RKO (cell line): ENCODE data around the gene HTRA3.

Experiments
- DNase-seq: peaks from one replicate; pipeline ENCODE4 v3.0.0-alpha.2; 2016; ENCODE audit warnings: low spot score

Gene HTRA3

DNA sequence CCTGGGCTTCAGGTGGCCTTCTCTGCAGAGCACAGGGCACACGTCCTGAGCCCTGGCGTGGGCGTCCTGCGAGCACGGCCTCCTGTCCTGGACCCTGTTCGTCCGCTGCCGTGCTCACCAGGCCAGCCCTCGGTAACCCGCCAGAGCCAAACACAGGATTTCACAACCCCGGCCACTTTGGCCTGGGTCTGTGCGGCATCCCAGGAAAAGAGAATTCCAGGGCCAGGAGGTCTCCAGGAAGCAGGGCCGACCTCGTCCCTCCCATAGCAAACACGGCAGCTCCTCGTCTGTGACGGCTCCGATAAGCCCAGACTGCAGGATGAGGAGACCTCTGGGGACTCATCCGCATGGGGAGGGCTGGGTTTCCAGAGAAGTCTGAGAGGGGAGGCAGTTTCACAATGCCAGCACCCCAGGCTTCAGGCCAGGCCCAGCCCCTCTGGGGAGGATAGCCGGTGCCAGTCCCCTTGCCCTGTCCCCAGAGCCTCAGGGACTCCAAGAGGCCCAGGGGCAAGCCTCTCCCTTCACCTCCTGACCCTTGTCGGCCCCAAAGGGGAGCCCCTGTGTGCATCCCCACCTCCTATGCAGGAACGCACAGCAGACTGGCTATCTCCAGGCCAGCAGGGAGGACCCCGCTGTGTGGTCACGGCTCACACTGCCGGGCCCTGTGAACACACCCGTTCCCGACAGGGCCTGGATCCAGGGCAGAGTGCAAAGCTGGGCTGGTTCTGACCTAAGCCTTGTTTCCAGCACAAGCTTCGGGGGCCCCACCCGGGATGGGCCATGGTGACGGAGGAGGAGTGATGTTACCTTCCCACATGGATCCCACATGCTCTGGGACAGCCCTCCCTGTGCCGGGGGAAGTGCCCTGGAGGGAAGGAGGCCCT is 22.3 kb upstream of the HTRA3 start:
- no peak for DNase-seq

DNA sequence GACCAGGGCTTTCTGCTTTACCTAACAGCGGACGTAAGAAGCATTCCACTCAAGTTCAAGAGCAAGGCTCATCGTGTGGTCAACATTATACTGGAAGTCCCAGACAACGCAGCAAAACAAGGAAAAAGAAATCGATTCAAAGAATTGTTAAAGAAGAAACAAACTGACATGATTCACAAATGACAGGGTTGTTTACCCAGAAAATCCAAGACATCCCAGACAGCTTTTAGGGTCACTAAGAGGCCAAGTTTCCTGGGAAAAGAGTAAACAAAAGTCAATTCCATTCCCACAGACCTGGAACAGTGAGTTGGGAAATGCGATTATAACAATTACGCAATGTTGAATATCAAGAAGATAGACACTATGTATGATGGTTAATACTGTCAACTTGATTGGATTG is 21.5 kb upstream of the HTRA3 start:
- DNase-seq: no peak

DNA sequence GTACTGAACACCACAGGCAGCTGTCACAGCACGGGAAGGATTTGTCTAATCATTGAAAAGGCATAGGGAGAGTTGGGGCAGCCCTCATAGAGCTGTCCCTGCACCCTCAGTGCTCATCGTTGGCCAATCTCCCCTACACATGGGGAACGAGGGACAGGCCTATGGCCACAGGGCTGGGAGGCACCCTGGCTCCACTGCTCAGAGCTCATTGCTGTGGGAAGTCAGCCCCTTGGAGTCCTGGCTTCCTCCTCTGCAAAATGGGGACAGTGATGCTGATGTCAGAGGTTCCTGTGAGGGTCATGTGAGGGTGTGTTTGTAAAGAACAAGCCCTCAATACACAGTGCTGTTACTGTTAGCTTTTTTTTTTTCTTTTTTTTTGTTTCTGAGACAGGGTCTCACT is 19.3 kb upstream of the HTRA3 start:
- no peak for DNase-seq

DNA sequence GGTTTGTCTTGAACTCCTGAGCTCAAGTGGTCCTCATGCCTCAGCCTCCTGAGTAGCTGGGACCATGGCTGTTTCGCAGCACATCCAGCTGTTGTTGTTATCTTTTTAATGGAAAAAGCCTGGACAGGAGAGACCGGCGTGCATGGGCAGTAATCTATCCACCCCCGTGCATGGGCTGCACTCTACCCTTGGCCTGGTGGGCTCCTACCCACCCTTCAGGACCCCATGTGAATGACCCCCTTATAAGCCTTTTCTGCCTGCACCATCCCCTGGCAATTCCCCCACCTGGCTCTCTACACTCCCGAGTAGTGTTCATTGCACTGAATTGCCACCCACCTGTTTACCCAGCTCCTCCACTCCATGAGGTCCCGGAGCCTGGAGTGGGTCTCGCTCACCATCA is 18.9 kb upstream of the HTRA3 start:
- no peak for DNase-seq

DNA sequence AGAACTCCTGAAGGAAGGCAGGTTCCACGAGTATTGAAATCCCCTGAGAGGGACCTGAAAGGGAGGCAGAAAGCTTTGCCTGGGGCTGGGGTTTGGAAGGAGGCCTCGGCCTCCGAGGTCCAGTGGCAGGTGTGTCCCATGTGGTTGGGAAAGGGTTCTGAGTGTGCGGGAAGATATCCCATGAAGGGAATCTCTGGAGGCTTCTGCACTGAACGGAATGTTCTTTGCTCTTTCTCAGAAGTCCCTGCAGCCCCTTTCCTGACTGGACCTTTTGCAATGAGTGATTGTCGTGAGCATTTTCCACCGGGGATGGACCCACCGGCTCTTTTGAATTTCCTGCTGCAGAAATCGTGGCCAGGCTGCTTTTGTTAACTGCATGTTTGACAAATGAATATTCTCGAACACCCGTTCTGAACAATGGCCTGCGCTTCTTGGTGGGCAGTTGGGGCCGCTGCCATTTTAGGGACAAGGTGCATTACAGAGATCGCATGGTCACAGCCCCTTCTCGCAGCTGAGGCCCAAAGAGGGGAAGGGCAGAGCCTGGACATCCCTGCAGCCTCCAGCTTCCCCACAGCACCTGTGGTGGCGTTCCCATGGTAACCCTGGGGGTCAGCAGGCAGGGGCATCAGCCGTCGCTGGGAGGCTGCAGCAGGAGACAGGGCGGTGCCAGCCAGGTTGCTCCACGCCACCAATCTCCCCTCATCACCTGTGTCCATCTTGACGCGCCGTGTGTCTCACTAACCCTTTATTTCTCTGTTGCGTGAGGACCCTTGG is 18.3 kb upstream of the HTRA3 start:
- no peak for DNase-seq

DNA sequence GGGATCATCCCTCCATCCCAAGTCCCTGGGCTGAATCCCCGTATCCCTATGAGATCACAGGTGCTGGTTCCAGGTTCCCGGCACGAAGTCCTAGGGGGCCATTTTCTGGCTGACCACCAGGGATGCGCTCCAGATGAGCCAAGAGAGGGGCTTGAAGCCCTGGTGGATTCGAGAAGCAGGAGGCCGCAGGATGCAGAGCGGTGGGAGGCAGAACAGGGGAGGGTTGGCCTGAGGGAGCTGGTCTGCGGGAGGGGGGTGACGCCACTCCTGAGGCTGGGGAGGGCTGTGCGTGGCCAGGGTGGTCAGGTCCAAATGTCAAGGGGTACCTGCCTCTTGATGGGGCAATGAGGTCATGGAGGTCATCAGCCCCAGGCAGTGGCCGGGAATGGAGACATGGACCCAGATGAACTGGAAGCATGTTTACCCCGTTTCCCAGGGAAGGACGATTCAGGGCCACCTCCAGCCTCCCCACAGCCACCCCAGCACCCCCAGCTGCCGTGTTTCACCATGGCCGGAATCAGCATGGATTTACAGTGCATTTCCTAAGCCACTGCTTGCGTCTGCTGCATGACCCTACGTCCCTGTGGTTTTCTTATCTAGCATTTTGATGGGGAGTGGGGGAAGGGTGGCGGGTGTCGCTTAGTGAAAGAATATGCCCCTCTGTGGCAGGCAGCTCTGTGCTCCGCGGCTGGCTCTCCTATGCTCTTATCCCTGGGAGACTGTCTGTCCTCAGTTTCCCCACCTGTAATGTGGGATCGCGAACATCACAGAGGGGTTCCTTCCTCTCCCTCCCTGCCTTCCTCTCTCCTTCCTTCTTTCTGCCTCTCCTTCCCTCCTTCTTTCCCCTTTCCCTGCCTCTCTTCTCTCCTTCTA is 17.0 kb upstream of the HTRA3 start:
- DNase-seq: no peak

DNA sequence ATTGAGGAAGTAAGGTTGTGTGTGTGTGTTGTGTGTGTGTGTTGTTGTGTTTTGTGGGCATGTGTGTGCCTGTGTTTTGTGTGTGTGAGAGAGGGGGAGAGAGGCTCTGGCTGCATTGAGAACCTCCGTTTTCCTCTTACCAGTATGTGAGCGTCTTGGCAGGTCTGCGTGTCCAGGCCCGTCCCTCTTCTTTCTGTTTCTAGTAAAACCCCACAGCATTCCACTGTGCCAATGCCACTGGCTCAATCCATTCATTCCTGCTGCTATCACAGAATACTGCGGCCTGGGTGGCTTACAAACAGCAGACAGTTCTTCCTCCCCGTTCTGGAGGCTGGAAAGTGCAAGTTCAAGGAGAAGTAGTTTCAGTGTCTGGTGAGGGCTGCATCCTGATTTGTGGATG is 15.5 kb upstream of the HTRA3 start:
- DNase-seq: no peak

DNA sequence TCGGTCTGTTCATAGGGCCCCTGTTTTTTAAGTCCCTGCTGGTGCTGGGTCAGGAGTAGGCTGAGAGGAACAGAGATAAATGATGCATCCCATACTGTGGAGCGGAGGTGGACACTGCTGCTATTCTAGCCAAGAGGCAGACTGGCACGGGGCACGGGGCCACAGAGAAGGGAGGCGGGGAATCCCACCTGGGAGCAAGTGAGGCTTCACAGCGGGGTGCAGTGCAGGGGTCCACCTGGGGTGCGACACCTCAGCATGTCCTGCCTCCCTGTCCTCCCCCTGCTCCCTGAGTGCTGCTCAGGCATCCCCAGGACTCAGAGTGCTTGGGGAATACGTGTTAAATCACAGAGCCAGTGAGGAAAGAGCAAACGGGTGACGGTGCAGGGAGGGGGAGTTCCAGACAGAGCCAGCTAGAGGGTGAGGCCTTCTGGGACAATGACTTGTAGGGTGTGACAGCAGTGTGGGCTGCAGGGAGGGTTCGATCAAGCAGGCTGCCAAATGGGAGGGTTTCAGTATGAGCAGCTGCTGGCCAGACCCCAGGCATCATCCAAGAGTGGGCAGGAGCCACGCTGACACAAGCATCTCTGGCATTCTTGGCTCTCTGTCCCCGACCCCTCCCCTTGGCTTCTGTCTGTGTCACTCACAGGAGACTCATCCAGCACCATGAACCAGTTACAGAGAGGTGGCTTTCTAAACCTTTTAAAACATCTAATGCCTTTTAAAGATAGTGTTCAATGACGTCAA is 13.7 kb upstream of the HTRA3 start:
- DNase-seq: no peak

DNA sequence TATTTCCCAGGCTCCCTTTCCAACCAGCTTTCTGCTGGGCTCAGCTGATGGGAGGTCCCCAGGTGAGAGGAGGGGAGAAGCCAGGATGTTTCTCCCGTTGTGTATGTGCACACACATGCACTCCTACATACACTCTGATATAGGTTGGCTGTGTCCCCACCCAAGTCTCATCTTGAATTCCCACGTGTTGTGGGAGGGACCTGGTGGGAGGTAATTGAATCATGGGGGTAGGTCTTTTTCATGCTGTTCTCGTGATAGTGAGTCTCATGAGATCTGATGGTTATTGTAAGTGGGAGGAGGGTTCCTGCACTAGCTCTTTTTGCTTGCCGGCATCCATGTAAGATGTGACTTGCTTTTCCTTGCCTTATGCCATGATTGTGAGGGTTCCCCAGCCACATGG is 11.7 kb upstream of the HTRA3 start:
- no peak for DNase-seq

DNA sequence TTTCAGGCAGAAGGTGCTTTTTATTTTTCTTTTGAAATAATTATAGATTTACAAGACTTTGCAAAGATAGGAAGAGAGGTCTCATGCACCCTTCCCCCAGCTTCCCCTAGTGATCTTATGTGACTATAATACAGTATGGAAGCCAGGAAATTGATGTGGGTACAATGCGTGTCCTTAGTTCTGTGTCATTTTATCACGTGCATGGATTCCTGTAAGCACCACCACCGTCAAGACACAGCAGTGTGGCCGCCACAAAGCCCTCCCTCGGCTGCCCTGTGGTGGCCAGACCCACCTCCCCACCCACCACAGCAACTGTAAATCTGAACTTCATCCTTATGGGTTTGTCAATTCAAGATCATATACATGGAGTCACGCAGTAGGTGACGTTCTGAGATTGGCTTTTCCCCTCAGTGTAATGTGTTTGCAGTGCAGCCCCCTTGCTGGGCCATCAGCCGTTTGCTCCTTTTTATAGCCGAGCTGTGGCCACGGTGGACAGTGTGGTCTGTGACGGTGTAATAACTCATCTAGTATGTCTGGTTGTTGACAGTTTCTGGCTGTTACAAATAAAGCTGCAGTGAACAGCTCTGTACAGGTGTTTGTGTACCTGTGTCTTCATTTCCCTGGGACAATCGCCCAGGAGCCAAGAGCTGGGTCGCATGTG is 10.9 kb upstream of the HTRA3 start:
- DNase-seq: no peak

DNA sequence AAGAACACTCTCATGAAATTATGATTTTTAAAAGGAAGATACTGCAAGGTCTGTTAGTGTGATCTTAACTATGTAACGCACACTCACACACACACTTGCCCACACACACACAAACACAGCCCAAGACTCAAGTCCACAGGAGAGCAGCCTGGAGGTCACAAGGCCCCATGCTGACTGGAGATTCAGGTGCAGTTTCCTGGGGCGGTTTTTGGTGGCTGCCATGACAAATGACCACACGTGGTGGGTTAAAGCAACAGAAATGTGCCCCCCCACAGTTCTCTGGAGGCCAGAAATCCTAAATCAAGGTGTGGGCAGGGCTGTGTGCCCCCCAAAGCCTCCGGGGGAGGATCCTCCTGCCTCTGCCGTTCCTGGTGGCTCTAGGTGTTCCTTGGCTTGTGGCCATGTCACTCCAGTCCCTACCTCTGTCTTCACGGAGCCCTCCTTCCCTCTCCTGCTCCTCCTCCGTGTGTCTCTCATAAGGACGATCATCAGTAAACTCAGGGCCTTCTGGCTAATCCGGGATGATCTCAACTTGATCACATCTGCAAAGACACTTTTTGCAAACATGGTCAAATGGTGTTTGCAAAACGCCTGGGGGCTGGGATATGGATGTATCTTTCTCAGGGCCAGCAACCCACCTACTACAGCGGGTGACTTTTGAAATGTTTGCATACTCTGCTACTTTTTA is 9.7 kb upstream of the HTRA3 start:
- DNase-seq: no peak

DNA sequence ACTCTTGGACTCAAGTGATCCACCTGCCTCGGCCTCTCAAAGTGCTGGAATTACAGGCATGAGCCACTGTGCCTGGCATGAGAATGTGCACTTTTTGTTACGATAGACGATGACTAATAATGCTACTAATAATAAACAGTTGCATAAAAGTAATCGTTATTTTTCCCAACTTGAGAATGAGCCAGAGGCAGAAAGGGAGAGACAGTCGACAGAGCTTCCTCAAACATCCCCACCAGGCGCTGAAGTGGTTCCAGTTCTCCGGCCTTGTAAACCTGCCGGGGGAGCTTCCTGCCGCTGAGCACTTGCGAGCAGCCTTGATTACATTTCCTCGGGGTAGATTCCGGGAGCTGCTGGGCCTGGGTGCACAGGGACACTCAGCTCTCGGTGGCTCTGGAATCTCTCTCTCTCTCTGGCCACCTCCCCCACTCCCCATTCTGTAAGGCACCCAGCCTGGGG is 8.9 kb upstream of the HTRA3 start:
- DNase-seq: no peak

DNA sequence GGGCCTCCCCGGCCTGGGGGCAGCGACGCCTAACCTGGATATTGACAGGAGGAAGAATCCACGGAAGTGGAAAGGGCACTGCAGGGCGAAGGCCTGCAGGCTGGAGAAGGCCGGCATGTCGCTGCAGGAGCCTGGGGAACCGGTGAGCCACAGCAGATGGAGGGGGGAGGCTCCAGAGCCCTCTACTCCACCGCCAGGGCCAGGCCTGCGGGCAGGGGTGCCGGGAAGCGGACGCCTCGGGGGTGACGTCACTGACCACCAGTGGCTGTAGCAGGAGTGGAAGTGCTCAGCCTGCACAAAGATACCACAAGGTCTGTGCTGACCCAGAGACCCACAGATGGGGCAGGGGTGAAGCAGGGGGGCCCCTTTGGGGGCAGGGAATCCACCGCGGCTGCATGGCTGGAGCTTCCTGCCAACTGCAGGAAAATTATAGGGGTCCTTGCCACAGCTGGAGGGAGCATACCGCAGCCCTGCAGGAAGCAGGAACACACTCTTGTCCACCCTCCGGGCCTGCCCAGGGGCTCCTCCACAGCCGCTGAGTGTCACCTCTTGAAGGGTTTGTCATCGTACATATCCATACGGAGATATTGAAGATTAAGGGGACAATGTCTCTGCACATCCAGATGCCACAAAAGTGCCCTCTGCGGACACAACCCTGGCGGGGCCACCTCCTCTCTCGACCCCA is 7.6 kb upstream of the HTRA3 start:
- no peak for DNase-seq

DNA sequence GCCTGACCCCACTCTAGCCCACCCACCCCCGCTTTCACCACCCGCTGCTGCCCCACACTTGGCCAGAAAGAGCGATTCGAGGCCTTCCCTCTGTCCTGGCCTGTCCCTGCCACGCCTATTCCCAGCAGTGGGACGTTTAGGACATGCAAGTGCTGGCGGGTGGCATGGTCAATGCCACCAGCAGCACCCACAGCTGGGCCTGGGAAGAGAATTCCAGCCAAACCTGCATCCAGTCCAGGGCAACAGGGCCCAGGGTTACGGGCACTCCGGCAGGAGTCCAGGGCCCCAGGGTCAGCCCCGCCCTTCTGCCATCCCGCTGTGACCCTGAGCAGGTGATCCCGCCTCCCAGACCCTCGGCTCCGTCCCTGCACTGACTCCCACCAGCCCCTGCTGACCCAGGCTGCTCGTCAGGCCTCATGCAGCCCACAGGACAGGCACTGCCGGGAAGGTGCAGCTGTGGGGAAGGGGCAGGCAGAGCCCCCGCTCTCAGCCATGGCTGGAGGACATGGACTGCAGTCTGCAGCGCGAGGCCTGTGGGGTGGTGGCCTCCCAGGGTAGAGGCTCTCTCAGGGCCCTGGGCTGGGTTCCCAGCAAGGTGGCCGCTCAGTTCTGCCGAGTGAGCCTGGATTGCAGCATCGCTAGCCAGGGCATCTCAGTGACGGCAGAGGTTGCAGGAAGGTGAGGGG is 6.8 kb upstream of the HTRA3 start:
- no peak for DNase-seq

DNA sequence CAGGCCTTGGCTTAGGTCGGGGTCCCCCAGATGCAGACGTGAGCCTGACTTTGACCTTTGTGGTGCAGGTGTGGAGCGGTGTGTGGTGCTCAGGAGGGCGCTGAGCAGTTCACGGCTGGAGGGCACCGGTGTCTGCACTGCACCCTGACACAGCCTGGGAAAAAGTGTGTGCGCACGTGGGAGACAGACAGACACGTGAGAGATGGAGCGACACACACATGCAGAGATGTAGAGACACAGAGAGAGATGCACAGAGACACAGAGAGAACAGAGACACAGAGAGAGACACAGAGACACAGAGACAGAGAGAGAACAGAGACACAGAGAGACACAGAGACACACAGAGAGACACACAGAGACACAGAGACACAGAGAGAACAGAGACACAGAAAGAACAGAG is 6.2 kb upstream of the HTRA3 start:
- no peak for DNase-seq

DNA sequence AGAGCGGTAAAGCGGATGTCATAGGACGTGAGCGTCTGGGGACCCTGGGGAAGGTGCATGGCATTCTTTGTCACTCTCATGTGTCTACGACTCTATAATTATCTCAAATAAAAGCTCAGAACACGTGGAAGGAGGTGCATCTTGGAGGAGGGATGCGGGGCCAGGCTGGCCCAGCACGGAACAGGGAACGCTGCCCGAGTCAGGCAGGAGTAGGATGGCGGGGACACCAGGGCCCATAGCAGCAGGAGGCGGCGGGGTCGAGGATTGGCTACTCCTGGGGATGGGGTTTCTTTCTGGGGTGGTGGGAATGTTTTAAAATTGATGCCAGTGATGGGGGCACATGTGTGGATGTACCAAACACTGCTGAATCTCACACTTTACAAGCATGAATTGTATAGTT is 5.4 kb upstream of the HTRA3 start:
- no peak for DNase-seq

DNA sequence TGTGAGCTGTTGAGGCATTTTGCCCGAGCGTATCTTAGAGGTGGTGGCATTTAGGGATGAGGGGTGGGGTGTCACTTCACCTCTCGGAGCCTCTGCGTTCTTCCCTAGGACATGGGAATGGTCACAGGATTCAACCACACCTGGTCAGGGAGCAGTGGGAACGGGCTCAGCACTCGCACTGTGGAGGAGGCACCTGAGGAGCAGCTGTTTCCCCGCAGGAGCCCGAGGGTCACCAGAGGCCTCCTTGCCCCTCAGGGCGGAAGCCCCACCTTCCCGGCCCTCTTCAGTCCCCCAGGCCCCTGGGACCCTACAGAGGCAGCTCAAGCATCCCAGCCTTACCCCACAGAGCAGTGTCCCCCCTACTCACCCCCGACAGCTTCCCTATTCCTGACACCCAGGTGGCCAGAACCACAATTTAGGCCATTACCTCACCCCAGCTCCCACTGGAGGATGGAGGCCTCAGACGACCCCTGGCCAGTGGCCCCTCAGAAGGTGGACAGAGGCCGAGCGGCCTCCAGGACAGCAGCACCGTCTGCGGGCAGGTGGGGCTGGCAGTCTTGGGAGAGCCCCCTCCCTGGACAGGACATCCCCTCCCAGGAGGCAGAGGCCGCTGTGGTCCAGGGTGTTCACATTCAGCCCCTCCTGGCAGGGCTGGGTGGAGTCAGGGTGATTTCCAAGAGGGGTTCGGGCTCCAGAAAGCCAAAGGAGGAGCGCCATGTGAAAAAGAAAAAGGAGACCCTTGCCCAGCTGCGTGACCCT is 4.2 kb upstream of the HTRA3 start:
- DNase-seq: no peak

DNA sequence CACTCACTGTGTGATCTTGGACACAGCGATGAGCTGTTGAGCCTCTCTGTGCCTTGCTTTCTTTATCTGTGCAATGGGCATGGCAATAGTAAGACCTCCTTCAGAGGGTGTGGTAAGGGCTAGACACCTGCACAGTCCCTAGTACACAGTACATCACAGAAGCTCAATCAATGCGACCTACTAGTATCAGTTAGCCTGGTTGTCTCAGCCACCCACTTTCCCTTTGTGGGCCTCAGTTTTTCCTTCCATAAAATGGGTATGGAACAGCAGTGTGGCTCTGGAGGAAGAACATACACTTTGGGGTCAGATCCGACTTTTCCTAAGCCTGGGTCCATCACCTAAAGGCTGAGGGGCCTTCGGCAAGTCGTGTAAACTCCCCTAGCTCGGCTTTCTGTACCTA is 3.5 kb upstream of the HTRA3 start:
- no peak for DNase-seq

DNA sequence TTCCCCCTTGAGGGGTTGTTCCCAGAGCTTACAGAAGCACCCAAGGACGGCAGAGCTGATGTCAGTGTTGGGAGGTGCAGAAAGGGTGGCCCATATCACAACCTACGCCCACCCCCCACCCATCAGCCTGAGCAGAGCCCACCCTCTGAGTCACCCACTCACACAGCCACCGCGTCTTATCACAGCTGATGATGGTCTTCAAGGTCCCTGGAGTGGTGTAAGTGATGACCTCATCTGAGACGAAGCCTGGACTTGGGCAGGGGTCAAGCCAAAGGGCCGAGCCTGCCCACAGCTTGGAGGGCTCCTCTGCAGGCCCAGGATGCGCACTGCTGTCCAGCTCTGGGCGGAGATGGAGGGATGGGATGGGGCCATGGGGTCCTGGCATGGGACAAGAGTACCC is 3.0 kb upstream of the HTRA3 start:
- no peak for DNase-seq
